Esophagus muscularis mucosa (tissue), 4 donors: ENCODE measurements around the gene WWOX. TPM values are rescaled to one million over a fixed set of nuclear protein-coding genes. Genes with fewer than 3 reads are reported as not detected.

ENCODE experiments used
- DNase-seq: peaks from one replicate; pipeline ENCODE4 v3.0.0-alpha.2; 2017; ENCODE audit errors: extremely low spot score
- H3K27ac ChIP-seq, 4 donors: fragments of 200-600 bp; sonication (generic); replicated peaks in 1 of 4; 1 replicate in 3 of 4; 2 replicates in 1 of 4; pipeline ENCODE4 v1.5.1; 2016 to 2019; ENCODE audit warnings: mild to moderate bottlenecking in 1 of 4
- H3K27me3 ChIP-seq, 4 donors: fragments of 200-600 bp; sonication (generic); one replicate each; pipeline versions ENCODE4 v1.5.1 to v1.6.0; 2016 to 2019
- H3K36me3 ChIP-seq, 4 donors: fragments of 200-600 bp; sonication (generic); one replicate each; pipeline ENCODE4 v1.5.1; 2016 to 2019
- H3K4me1 ChIP-seq, 4 donors: fragments of 200-600 bp; sonication (generic); one replicate each; pipeline ENCODE4 v1.5.1; 2016 to 2019
- H3K4me3 ChIP-seq, 4 donors: fragments of 200-600 bp; sonication (generic); 1 replicate in 2 of 4; 2 replicates in 2 of 4; pipeline ENCODE4 v1.5.1; 2016 to 2019; ENCODE audit warnings: mild to moderate bottlenecking in 4 of 4, moderate library complexity in 1 of 4
- H3K9me3 ChIP-seq, 4 donors: fragments of 200-600 bp; sonication (generic); 1 replicate in 3 of 4; 2 replicates in 1 of 4; pipeline ENCODE4 v1.5.1; 2016 to 2019
- EP300 ChIP-seq: sonication (generic); formaldehyde crosslinking; IDR thresholded peaks from one replicate; pipeline ENCODE4 v1.6.1; 2017; ENCODE audit warnings: antibody characterized with exemption
- POLR2A ChIP-seq: fragments of 450-650 bp; IDR thresholded peaks from one replicate; pipeline ENCODE4 v1.6.1; 2017; ENCODE audit warnings: antibody characterized with exemption, moderate library complexity, mild to moderate bottlenecking, low read depth
- POLR2AphosphoS5 ChIP-seq, 2 donors: sonication (generic); formaldehyde crosslinking; IDR thresholded peaks; one replicate each; pipeline ENCODE4 v1.6.1; 2017; ENCODE audit warnings: antibody characterized with exemption in 2 of 2
- WGBS: methylation state at CpG from one replicate; pipeline ENCODE4 v1.1.5; 2018; 5-methylcytosine and 5-hydroxymethylcytosine counted together
- intact Hi-C: fragments of 100-400 bp; cut with DNase I; formaldehyde crosslinking; loops from one replicate; pipeline ENCODE4 v1.15.1; 2023
- total RNA-seq, 4 donors: library from RNA; depleted of rRNA; stranded (reverse); fragments of >200 nt; gene quantifications; one replicate each; pipeline versions ENCODE4 v1.1.0 to v1.2.1, GENCODE V29; 2016
- TF ChIP-seq, protein P1 (sequence below), 3 experiments: fragments of 200-600 bp in 2 of 3; fragments of 450-650 bp in 1 of 3; sonication (generic) in 2 of 3; IDR thresholded peaks; one replicate each; pipeline ENCODE4 v1.5.1; 2017 to 2019; ENCODE audit warnings: antibody characterized with exemption in 3 of 3, mild to moderate bottlenecking in 2 of 3, moderate library complexity in 1 of 3

WWOX gene
- total RNA-seq, 4 donors from 2014 or later: 14.4 to 27.8 (median 15.4) TPM

DNA sequence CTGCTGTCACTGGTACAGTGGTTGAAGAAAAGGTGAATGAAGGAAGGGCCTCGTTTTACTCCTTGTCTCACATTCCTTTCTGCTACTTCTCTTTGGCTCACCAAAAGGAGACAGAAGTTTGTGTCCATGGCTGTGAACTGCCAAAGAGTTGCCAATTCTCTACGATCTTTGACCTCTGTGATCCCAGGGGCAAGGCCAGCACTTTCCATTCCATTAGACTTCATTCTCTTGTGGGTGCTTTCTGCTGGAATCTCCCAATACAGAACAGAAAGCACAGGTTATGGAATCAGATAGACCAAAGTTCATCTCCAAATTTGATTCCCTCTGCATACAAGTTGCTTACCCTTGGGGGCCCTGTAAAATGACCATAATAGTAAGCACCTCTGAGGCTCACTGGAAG lies 1093.5 kb downstream of the WWOX start:
- WGBS: 52% methylated on average over 2 of the region's 2 CpGs
- Histone ChIP-seq H3K27ac (no peak overlapping the region), H3K27me3 (no peaks in the 10 kb centered on the region), H3K4me1 (no peaks in the 10 kb centered on the region), H3K9me3 (no peaks in the 10 kb centered on the region), H3K36me3 (no peaks in the 10 kb centered on the region), H3K4me3 (no peak overlapping the region)
- intact Hi-C loops: no loop called here
- TF ChIP-seq EP300 (no peak), POLR2AphosphoS5 (IDR thresholded peaks at IDR 0.05) (no peak), POLR2A (no peak)
- TF ChIP-seq, protein P1, sequence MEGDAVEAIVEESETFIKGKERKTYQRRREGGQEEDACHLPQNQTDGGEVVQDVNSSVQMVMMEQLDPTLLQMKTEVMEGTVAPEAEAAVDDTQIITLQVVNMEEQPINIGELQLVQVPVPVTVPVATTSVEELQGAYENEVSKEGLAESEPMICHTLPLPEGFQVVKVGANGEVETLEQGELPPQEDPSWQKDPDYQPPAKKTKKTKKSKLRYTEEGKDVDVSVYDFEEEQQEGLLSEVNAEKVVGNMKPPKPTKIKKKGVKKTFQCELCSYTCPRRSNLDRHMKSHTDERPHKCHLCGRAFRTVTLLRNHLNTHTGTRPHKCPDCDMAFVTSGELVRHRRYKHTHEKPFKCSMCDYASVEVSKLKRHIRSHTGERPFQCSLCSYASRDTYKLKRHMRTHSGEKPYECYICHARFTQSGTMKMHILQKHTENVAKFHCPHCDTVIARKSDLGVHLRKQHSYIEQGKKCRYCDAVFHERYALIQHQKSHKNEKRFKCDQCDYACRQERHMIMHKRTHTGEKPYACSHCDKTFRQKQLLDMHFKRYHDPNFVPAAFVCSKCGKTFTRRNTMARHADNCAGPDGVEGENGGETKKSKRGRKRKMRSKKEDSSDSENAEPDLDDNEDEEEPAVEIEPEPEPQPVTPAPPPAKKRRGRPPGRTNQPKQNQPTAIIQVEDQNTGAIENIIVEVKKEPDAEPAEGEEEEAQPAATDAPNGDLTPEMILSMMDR (IDR thresholded peaks at IDR 0.05): no peak
- DNase-seq: no peak

GRCh38 chr16:79194291-79194690 lies 1094.8 kb downstream of the WWOX start:
- H3K4me3 ChIP-seq: no peak overlapping the region
- no peak for DNase-seq
- WGBS: 73% methylated on average over 8 of the region's 8 CpGs
- intact Hi-C loops: no loop called here
- TF ChIP-seq, protein P1 (IDR thresholded peaks at IDR 0.05): no peak
- no peak for TF ChIP-seq POLR2A
- TF ChIP-seq POLR2AphosphoS5 (IDR thresholded peaks at IDR 0.05): no peak
- no peak for TF ChIP-seq EP300
- no peaks in the 10 kb centered on the region for H3K27me3 ChIP-seq
- no peaks in the 10 kb centered on the region for H3K36me3 ChIP-seq
- H3K27ac ChIP-seq: no peak overlapping the region
- no peaks in the 10 kb centered on the region for H3K4me1 ChIP-seq
- no peaks in the 10 kb centered on the region for H3K9me3 ChIP-seq

- Histone ChIP-seq H3K4me1 (no peaks in the 10 kb centered on the region), H3K36me3 (no peaks in the 10 kb centered on the region), H3K27me3 (no peaks in the 10 kb centered on the region), H3K9me3 (no peaks in the 10 kb centered on the region), H3K27ac (no peak overlapping the region), H3K4me3 (no peak overlapping the region)
- TF ChIP-seq POLR2A (no peak), POLR2AphosphoS5 (IDR thresholded peaks at IDR 0.05) (no peak), EP300 (no peak)
- TF ChIP-seq, protein P1 (IDR thresholded peaks at IDR 0.05): no peak
- DNase-seq: no peak
- intact Hi-C loops: no loop called here
- WGBS: 81% methylated on average over 4 of the region's 4 CpGs
Measured at GRCh38 chr16:79195938-79196337, 1096.5 kb downstream of the WWOX start.

DNA sequence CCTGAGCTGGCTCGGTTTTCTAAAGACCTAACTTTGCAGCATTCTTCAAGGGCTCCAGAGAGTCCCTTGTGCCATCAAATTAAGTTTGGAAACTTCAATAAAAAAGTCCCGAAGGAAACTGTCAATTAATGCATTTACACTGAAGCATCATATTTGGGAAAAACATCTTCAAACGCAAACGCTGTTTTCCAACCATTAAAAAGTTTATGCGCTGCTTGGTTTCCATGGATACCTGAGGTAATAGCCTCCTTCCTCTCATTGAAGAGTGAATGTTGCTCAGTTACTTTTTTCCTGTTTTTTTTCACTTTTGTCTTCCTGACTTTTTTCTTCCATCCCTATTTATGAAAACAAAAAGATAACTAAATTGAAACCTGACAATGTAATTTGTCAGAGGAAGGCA lies 1102.0 kb downstream of the WWOX start:
- no peaks in the 10 kb centered on the region for H3K27me3 ChIP-seq
- H3K4me1 ChIP-seq: no peaks in the 10 kb centered on the region
- WGBS: 76% methylated on average over 5 of the region's 5 CpGs
- H3K36me3 ChIP-seq: no peaks in the 10 kb centered on the region
- TF ChIP-seq EP300: no peak
- TF ChIP-seq, protein P1 (IDR thresholded peaks at IDR 0.05): no peak
- no peak overlapping the region for H3K27ac ChIP-seq
- intact Hi-C loops: no loop called here
- DNase-seq: no peak
- no peaks in the 10 kb centered on the region for H3K9me3 ChIP-seq
- no peak overlapping the region for H3K4me3 ChIP-seq

GRCh38 chr16:79202977-79203376 lies 1103.5 kb downstream of the WWOX start:
- intact Hi-C loops: no loop called here
- TF ChIP-seq, protein P1 (IDR thresholded peaks at IDR 0.05): no peak
- TF ChIP-seq POLR2A (no peak), POLR2AphosphoS5 (IDR thresholded peaks at IDR 0.05) (no peak), EP300 (no peak)
- Histone ChIP-seq H3K4me1 (no peaks in the 10 kb centered on the region), H3K9me3 (no peaks in the 10 kb centered on the region), H3K4me3 (no peak overlapping the region), H3K27ac (no peak overlapping the region), H3K27me3 (no peaks in the 10 kb centered on the region), H3K36me3 (no peaks in the 10 kb centered on the region)
- WGBS: 87% methylated on average over 8 of the region's 8 CpGs
- DNase-seq: no peak
